Mesenchymal stem cell (in vitro differentiated cells and primary cell): ENCODE results near the gene CDC42BPB.

Source experiments
- DNase-seq: peaks from one replicate; pipeline ENCODE4 v3.0.0-alpha.2; 2013
- H2AFZ ChIP-seq: one replicate; pipeline ENCODE4 v1.6.1; 2013; ENCODE audit warnings: low read depth, mild to moderate bottlenecking, control low read depth, inconsistent platforms, low read length, moderate library complexity
- H2AK5ac ChIP-seq: 2 replicates; pipeline ENCODE4 v1.6.1; 2013; ENCODE audit warnings: low read length, moderate library complexity, mild to moderate bottlenecking, inconsistent platforms; ENCODE audit not compliant: severe bottlenecking
- H2BK120ac ChIP-seq: one replicate; pipeline ENCODE4 v1.6.1; 2013; ENCODE audit warnings: low read depth, mild to moderate bottlenecking, inconsistent platforms, low read length, moderate library complexity
- H2BK12ac ChIP-seq, 2 experiments: one replicate each; pipeline ENCODE4 v1.6.1; 2013; ENCODE audit warnings: inconsistent platforms in 2 of 2, low read length in 2 of 2, mild to moderate bottlenecking in 2 of 2, moderate library complexity in 2 of 2, control low read depth in 1 of 2
- H2BK15ac ChIP-seq: one replicate; pipeline ENCODE4 v1.6.1; 2013; ENCODE audit warnings: mild to moderate bottlenecking, low read depth, inconsistent platforms; ENCODE audit not compliant: poor library complexity, severe bottlenecking
- H2BK5ac ChIP-seq: 2 replicates; pipeline ENCODE4 v1.6.1; 2013; ENCODE audit warnings: low read depth, mild to moderate bottlenecking, low read length, control low read depth, inconsistent platforms; ENCODE audit not compliant: poor library complexity, severe bottlenecking
- H3K14ac ChIP-seq, 2 experiments: one replicate each; pipeline ENCODE4 v1.6.1; 2013; ENCODE audit warnings: inconsistent platforms in 2 of 2, low read length in 2 of 2, control low read depth in 1 of 2, mild to moderate bottlenecking in 1 of 2, moderate library complexity in 1 of 2
- H3K18ac ChIP-seq, 2 experiments: one replicate each; pipeline ENCODE4 v1.6.1; 2013; ENCODE audit warnings: inconsistent platforms in 2 of 2, low read length in 2 of 2, control low read depth in 1 of 2, low read depth in 1 of 2, mild to moderate bottlenecking in 1 of 2
- H3K23ac ChIP-seq, 2 experiments: one replicate each; pipeline ENCODE4 v1.6.1; 2013; ENCODE audit warnings: inconsistent platforms in 2 of 2, low read length in 2 of 2, mild to moderate bottlenecking in 2 of 2, moderate library complexity in 2 of 2, control low read depth in 1 of 2
- H3K27ac ChIP-seq: 2 replicates; pipeline ENCODE4 v1.5.1; 2013; ENCODE audit warnings: mild to moderate bottlenecking, moderate library complexity, low read length, control low read depth, inconsistent platforms; ENCODE audit not compliant: poor library complexity, severe bottlenecking
- H3K27me3 ChIP-seq, 2 experiments: 2 replicates each; pipeline versions ENCODE4 v1.6.1 to v1.7.0; 2013; ENCODE audit warnings: low read length in 2 of 2, mild to moderate bottlenecking in 2 of 2, moderate library complexity in 2 of 2, control low read depth in 1 of 2, inconsistent platforms in 1 of 2; ENCODE audit not compliant: control insufficient read depth in 1 of 2, insufficient read depth in 1 of 2
- H3K36me3 ChIP-seq, 2 experiments: 2 replicates each; pipeline versions ENCODE4 v1.6.1 to v1.7.0; 2013; ENCODE audit warnings: low read length in 2 of 2, control low read depth in 1 of 2, inconsistent platforms in 1 of 2, low read depth in 1 of 2, mild to moderate bottlenecking in 1 of 2; ENCODE audit not compliant: insufficient read depth in 2 of 2, control insufficient read depth in 1 of 2
- H3K4ac ChIP-seq, 2 experiments: one replicate each; pipeline ENCODE4 v1.6.1; 2013; ENCODE audit warnings: inconsistent platforms in 2 of 2, low read length in 2 of 2, mild to moderate bottlenecking in 2 of 2, moderate library complexity in 2 of 2, control low read depth in 1 of 2, low read depth in 1 of 2
- H3K4me1 ChIP-seq: 2 replicates; pipeline ENCODE4 v1.6.1; 2013; ENCODE audit warnings: low read depth, low read length, control low read depth; ENCODE audit not compliant: control insufficient read depth, insufficient read depth
- H3K4me2 ChIP-seq: 2 replicates; pipeline ENCODE4 v1.6.1; 2013; ENCODE audit warnings: low read length, mild to moderate bottlenecking, inconsistent platforms; ENCODE audit not compliant: poor library complexity, severe bottlenecking
- H3K4me3 ChIP-seq, 2 experiments: 2 replicates each; pipeline versions ENCODE4 v1.5.1 to v1.7.0; 2013; ENCODE audit warnings: low read length in 2 of 2, mild to moderate bottlenecking in 2 of 2, control low read depth in 1 of 2, low read depth in 1 of 2; ENCODE audit not compliant: insufficient read depth in 1 of 2
- H3K79me1 ChIP-seq: replicated peaks from 2 replicates; pipeline ENCODE4 v1.6.1; 2013; ENCODE audit warnings: mild to moderate bottlenecking, control low read depth, low read length, inconsistent platforms; ENCODE audit not compliant: poor library complexity, severe bottlenecking
- H3K9ac ChIP-seq: 2 replicates; pipeline ENCODE4 v1.7.0; 2013; ENCODE audit warnings: mild to moderate bottlenecking, low read length, moderate library complexity
- H3K9me3 ChIP-seq: 2 replicates; pipeline ENCODE4 v1.7.0; 2013; ENCODE audit warnings: mild to moderate bottlenecking, low read length; ENCODE audit not compliant: control insufficient read depth
- H4K8ac ChIP-seq: one replicate; pipeline ENCODE4 v1.6.1; 2013; ENCODE audit warnings: inconsistent platforms, mild to moderate bottlenecking, low read length, moderate library complexity
- H4K91ac ChIP-seq: one replicate; pipeline ENCODE4 v1.6.1; 2013; ENCODE audit warnings: mild to moderate bottlenecking, low read length, inconsistent platforms
- WGBS: methylation state at CpG from one replicate; pipeline ENCODE4 v1.1.7; 2013; ENCODE audit warnings: mixed read lengths; 5-methylcytosine and 5-hydroxymethylcytosine counted together

The CDC42BPB gene

DNA sequence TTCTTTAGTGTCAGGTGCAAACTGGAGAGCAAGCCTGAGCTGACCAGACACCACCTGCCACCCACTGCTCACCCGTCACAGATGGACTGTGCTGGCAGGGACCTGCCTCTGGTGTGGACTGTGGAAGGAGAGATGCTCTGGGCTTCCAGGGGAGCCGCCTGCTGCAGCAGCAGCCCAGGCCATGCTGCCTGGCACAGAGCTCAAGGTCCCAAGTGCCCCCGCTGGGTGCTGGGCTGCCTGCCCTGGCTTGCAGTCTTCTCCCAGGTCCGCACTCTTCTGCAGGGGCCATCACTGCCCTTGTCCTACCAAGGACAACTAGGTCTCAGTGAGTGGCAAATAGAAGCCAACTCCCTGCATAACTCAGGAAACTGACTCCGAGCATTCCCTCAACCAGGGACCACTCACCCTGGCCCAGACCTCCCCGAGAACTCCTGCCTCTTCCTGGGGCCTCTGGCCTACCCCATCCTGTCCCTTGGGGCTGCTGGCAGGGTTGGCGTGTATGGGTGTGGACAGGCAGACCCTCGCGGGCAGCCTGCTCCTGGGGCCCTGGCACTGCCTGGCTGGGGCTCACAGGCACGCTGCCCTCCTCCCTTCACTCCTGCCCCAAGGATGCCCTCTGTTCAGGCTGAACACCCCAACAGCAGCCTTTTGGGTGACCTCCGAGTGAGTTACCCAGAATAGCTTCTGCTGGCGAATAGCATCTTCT, 125.6 kb downstream of the CDC42BPB start:
- Histone ChIP-seq H4K91ac (no peak overlapping the region), H3K27ac (no peak overlapping the region), H3K4me1 (peaks cover 39% of the 10 kb centered on the region), H2BK15ac (no peak overlapping the region), H2BK12ac (no peak overlapping the region), H3K23ac (no peak overlapping the region), H3K27me3 (peaks cover 8 to 34% of the 10 kb centered on the region in 2 experiments), H3K4ac (no peak overlapping the region), H3K4me2 (no peak overlapping the region), H2AK5ac (no peak overlapping the region), H2BK120ac (no peak overlapping the region), H3K36me3 (peaks cover 42 to 46% of the 10 kb centered on the region in 2 experiments), H3K9me3 (no peaks in the 10 kb centered on the region), H3K14ac (no peak overlapping the region), H3K79me1 (peaks cover 2% of the 10 kb centered on the region), H2BK5ac (no peak overlapping the region), H4K8ac (no peak overlapping the region), H3K18ac (no peak overlapping the region), H3K4me3 (no peak overlapping the region), H2AFZ (no peak overlapping the region), H3K9ac (no peak overlapping the region)
- DNase-seq = no peak
- WGBS = 93% methylated on average over 12 of the region's 12 CpGs

GRCh38 chr14:102930753-102931579, 126.4 kb downstream of the CDC42BPB start:
- no peak overlapping the region for H4K8ac ChIP-seq
- no peak overlapping the region for H2BK12ac ChIP-seq
- no peak overlapping the region for H2BK15ac ChIP-seq
- H3K4ac ChIP-seq = no peak overlapping the region
- no peak overlapping the region for H2BK5ac ChIP-seq
- no peaks in the 10 kb centered on the region for H3K9me3 ChIP-seq
- H3K4me2 ChIP-seq = no peak overlapping the region
- H4K91ac ChIP-seq = peak overlapping the region; percentile 53
- peaks cover 8 to 38% of the 10 kb centered on the region in 2 experiments for H3K27me3 ChIP-seq
- 56% methylated on average over 34 of the region's 34 CpGs for WGBS
- peaks cover 34 to 39% of the 10 kb centered on the region in 2 experiments for H3K36me3 ChIP-seq
- no peak overlapping the region for H3K23ac ChIP-seq
- peak; percentile 71 for DNase-seq
- H2AK5ac ChIP-seq = no peak overlapping the region
- H3K18ac ChIP-seq = peak overlapping the region in 1 of 2 experiments; percentile 9
- H3K4me1 ChIP-seq = peaks cover 39% of the 10 kb centered on the region
- no peak overlapping the region for H2BK120ac ChIP-seq
- H3K9ac ChIP-seq = no peak overlapping the region
- no peaks in the 10 kb centered on the region for H3K79me1 ChIP-seq
- H3K27ac ChIP-seq = no peak overlapping the region
- H2AFZ ChIP-seq = no peak overlapping the region
- H3K14ac ChIP-seq = no peak overlapping the region
- H3K4me3 ChIP-seq = no peak overlapping the region

- no peak overlapping the region for H3K14ac ChIP-seq
- no peak overlapping the region for H3K9ac ChIP-seq
- H3K4ac ChIP-seq = no peak overlapping the region
- H3K23ac ChIP-seq = no peak overlapping the region
- H3K27me3 ChIP-seq = peaks cover 8 to 45% of the 10 kb centered on the region in 2 experiments
- H3K18ac ChIP-seq = peak overlapping the region; percentile 9 to 13
- H3K9me3 ChIP-seq = no peaks in the 10 kb centered on the region
- no peak overlapping the region for H2BK15ac ChIP-seq
- H2BK5ac ChIP-seq = no peak overlapping the region
- H2BK12ac ChIP-seq = no peak overlapping the region
- no peak overlapping the region for H2BK120ac ChIP-seq
- no peaks in the 10 kb centered on the region for H3K79me1 ChIP-seq
- 15% methylated on average over 30 of the region's 74 CpGs for WGBS
- H4K91ac ChIP-seq = peak overlapping the region; percentile 53
- H2AFZ ChIP-seq = no peak overlapping the region
- H3K4me1 ChIP-seq = peaks cover 39% of the 10 kb centered on the region
- peaks cover 30 to 39% of the 10 kb centered on the region in 2 experiments for H3K36me3 ChIP-seq
- H3K4me2 ChIP-seq = peak overlapping the region; percentile 63
- H4K8ac ChIP-seq = no peak overlapping the region
- no peak for DNase-seq
- no peak overlapping the region for H3K27ac ChIP-seq
- no peak overlapping the region for H2AK5ac ChIP-seq
- no peak overlapping the region for H3K4me3 ChIP-seq
Observed at GRCh38 chr14:102930138-102930752, 127.1 kb downstream of the CDC42BPB start.
